ENCODE data around the gene GUCY2D. TPM values are rescaled to one million over a fixed set of nuclear protein-coding genes. Genes with fewer than 3 reads are reported as not detected.
"Not testable (repeated sequence)": the region's sequence is repeated elsewhere in the genome, so short reads cannot be mapped to it uniquely, and the experiment has no call there.

The GUCY2D gene
- total RNA-seq, 1 donor, result 1.9 TPM

DNA sequence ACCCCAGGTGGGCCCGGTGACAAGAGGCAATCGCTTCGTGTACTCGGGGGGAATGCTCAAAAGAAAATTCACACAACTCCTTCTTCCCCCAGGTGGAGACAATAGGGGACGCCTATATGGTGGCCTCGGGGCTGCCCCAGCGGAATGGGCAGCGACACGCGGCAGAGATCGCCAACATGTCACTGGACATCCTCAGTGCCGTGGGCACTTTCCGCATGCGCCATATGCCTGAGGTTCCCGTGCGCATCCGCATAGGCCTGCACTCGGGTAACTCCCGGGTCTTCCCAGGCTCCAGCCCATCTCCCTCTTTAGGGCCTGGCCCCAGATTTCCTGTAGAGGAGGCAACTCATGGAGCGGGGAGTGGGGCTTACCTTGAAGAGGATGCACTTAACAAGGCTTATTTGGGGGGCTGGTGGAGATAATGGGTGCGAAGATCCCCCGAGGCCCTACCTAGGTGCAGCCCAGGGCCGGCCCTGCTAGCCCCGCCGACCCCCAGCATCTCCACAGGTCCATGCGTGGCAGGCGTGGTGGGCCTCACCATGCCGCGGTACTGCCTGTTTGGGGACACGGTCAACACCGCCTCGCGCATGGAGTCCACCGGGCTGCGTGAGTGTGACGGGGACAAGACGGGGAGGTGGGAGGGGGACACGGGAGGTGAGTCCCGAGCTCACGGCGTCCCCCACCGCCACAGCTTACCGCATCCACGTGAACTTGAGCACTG, 13.0 kb downstream of the GUCY2D start:
- DNase-seq (ENCODE audit: low read depth in 2 of 3, low spot score in 2 of 3), result no peak

DNA sequence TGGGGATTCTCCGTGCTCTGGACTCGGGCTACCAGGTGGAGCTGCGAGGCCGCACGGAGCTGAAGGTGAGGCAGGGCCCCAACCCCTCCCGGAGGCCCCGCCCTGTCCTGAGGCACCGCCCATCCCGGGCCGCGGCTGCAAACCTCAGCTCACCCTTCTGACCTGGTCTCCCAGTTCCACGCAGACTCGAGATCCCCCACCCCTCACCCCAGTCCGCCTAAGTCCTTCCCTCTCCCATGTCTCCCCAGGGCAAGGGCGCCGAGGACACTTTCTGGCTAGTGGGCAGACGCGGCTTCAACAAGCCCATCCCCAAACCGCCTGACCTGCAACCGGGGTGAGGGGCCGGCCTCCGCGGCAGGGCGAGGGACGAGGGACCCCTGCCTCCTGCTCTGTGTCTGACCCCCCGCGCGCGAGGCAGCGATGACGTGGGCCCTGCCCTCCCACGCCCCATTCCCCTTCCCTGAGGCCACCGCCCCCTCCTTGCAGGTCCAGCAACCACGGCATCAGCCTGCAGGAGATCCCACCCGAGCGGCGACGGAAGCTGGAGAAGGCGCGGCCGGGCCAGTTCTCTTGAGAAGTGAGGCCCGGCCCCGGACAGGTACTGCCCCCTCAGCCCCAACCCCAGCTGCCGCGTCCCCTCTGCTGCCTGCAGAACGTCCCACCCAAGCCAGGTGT, 13.7 kb downstream of the GUCY2D start:
- DNase-seq (ENCODE audit: low read depth in 2 of 3, low spot score in 2 of 3), result no peak

DNA sequence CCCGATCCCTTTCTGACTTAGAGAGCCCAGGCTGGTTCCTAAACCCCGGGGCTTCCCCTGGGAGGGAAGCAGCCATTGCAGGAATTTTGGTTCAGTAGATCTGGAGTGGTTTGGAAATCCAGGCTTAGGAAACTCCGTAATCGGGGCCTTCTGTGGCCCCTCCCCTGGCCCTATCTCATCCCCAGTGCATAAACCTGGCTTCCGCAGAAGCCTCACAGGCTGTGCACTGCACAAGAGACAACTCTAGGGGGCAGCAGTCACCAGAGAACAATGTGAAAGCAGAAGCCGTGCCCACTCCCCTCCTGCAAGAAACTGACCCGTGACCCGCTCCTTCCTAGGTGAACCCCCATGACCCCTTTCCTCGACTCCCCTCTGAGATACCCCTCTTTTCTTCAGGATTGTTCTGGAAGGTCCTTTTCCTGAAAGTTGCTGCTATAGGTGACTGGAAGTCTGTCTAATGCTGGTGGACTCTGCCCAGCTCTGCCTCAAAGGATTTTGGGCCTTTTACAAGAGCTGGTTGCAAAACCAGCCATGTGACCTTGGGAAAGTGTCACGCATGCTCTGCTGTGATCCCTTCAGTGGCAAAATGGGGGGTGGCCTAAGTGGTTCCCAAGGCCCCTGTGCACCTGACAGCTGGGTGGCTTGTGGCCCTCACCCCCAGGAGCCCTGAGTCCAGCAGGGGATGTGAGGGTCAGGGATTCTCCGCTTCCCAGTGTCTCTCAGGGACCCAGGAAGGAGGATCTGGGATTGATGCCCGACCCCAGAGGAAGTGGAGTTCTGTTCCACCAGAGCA, 14.4 kb downstream of the GUCY2D start:
- peak in 2 of 3 donors; percentile 66 to 79 for DNase-seq (ENCODE audit: low read depth in 2 of 3, low spot score in 2 of 3)

DNA sequence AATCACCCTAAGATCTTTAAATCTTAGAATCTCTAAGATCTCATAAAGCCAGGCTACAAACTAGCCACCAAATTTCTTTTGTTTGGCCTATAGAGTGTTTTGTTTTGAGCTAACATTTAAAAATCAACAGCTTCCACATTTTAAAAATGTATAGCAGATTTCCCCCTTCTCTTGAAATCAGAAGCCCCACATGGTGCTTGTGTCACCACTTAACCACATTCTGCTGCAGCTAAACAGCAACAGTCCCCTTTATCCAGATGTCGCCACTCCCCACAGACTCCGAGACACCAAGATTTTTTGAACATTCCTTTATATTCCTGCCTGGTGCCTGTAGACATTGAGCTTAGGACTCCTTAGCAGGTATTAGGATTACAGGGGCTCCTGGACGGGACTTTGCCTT, 16.0 kb downstream of the GUCY2D start:
- DNase-seq (ENCODE audit: low read depth in 2 of 3, low spot score in 2 of 3), result peak in 2 of 3 donors; percentile 80 to 90

DNA sequence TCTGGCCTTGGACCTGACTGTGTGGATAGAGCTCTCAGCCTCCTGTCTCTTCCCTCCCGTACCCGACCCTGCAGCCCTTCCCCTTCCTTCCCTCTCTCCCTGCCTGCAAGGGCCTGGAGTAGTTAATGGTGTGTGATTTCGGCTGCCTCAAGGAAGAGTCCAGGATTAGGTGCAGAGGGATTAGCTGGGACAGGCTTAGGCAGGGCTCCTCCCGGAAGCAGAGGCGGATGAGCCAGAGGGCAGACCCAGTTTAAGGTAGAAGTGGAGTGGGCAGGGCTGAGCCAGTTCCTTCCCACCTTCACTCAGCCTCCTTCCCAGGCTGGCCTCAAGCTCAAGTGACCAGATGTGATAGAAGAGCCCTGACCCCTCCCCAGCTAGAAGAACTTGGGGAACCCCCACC, 16.8 kb downstream of the GUCY2D start:
- DNase-seq (ENCODE audit: low read depth in 2 of 3, low spot score in 2 of 3), result no peak

DNA sequence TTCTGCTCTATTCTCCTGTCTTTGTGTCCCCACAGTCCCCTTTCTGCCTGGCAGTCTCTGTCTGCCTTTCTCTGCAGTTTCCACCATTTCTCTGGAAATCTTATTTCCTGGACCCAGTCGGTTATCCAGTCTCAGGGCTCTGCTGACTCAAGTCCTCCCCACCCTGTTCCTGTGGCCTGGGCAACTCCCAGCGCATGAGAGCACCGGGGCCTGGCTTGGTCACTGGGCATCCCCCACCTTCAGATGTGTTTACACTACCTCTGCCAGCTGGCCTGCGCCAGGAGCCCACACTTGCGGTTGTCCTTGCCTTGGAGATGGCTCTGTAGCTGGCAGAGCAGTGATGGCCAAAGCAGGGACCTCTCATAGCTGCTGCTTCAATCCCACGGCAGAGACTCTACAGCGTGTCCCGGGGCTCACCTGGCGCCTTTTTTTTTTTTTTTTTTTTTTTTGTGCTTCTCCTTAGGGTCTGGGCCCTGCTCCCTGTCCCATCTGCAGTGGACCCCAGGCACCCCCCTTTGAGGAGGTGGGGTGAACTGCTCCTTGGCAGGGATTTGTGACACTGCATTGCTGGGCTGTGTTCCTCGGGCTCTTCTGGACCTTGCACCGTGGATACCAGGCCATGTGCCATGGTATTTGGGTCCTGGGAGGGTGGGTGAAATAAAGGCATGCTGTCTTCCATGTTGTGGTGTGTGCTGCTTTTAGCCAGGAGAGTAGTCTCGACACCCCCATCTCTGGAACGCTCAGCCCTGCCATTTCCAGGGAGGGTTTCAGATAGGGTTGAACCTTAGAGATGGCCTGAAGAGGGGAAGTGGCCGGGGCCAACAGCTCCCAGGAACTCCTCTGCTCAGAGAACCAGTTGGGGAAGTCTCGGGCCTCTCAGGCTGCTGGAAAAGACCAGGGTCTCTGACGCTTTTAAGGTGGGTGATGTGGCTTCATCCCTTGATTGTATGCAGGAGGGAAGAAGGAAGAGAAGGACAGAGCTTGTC, 17.5 kb downstream of the GUCY2D start:
- peak in 1 of 3 donors; percentile 21 for DNase-seq (ENCODE audit: low read depth in 2 of 3, low spot score in 2 of 3)

DNA sequence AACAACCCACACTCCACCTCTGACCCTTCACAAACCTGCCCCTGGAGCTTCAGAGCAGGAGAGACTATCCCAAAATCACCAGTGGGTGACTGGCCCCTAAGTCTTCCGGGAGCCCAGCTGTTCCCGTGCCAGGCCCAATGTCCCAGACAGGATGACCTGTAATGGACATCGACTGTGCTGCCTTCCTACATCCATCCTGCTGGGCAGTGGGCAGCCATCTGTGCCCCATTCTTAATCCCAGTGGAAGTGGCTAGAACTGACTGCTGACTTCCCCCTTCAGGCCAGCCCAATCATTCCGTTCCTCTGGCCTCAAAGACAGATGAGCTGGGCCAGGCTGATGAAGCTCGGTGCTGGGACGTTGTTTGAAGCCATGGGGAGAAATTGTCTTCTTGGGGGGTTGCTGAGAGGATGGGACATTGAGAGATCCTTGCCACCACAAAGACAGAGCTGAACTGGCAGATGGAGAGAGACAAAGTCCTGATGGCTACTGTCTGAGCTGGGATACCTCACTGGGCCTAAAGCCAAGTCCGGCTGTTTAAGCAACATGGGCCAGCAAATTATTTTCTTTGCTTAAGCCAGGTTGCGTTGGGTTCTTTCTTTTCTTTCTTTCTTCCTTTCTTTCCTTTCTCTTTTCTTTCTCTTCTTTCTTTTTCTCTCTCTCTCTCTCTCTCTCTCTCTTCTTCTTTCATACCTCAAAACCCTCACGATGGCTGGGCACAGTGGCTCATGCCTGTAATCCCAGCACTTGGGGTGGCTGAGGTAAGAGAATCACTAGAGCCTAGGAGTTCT, 18.6 kb downstream of the GUCY2D start:
- no peak for DNase-seq (ENCODE audit: low read depth in 2 of 3, low spot score in 2 of 3)

DNA sequence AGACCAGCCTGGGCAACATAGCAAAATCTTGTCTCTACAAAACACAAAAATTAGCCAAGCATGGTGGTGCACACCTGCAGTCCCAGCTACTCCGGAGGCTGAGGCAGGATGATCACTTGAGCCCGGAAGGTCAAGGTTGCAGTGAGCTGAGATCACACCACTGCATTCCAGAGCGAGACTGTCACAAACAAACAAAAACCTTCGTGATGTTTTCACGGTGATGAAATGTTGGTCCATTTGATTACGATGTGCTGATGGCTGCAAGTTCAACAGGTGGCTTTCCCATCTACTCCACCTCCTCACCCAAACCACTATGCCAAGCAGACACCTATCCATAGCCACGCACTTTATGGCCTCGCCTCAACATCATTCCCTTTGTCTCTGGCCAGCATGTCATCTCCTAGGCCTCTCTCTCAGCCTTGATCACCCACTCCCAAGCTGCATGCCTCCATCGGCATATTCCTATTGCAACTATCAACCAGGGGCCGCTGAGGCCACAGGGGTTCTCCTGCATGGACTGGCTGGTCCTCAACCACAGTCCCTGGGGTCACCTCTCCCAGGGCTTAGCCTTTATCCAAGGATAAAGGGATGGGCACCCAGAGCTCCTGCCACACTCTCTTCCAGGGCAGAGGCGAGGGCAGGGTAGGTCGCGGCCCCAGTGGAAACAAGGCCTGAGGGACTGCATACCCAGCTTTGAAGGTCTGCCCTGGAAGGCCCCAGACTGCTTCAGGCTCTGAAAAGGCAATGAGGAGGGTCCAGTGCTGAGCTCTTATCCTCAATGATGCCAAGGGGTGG, 19.3 kb downstream of the GUCY2D start:
- DNase-seq (ENCODE audit: low read depth in 2 of 3, low spot score in 2 of 3), result no peak

DNA sequence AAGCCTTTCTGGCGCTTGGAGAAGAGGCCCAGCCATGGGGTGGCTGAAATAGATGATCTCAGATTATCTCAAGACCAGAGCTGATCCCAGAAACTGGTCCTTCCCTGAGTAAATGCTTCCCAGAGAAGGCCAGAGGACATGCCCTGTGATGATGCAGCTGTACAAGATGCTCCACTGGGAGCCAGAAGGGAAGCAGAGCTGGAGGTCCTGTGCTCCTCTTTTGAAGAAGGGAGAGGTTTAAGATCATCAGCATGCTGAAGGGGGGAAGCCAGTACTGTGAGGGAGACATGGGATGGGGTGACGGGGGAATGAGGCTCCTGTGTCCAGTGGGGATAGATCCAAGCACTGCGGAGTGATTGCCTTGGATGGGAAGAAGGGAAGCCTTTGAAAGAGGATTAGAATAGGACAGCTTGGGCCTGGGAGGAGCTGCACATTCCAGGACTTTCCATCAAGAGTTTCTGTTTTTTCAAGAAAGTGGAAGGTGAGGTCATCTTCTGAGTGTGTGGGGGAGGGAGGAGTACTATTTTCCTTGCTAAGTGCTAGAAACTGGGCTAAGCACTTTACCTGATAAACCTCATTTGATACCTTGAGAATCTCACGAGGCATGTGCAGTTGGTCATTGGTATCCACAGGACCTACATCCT, 20.1 kb downstream of the GUCY2D start:
- no peak for DNase-seq (ENCODE audit: low read depth in 2 of 3, low spot score in 2 of 3)

DNA sequence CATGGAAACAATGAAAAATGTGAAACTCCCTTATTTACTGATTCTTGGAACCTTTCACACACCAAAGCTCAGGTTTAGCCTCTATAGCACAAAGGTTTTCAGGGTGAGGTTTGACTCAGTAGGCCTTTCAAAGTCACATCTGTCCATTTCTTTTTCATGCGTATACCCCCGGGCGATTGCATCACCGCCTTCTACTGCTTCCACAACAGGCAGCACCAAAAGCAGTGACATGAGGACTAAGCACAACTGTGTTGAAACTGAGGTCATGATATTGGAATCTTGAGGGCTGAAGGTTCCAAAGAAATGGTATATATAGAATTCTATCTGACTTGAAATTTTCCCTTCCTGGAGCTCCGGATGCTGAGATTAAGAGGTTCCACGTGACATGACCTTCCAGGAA, 21.7 kb downstream of the GUCY2D start:
- DNase-seq (ENCODE audit: low read depth in 2 of 3, low spot score in 2 of 3), result not testable (repeated sequence)

DNA sequence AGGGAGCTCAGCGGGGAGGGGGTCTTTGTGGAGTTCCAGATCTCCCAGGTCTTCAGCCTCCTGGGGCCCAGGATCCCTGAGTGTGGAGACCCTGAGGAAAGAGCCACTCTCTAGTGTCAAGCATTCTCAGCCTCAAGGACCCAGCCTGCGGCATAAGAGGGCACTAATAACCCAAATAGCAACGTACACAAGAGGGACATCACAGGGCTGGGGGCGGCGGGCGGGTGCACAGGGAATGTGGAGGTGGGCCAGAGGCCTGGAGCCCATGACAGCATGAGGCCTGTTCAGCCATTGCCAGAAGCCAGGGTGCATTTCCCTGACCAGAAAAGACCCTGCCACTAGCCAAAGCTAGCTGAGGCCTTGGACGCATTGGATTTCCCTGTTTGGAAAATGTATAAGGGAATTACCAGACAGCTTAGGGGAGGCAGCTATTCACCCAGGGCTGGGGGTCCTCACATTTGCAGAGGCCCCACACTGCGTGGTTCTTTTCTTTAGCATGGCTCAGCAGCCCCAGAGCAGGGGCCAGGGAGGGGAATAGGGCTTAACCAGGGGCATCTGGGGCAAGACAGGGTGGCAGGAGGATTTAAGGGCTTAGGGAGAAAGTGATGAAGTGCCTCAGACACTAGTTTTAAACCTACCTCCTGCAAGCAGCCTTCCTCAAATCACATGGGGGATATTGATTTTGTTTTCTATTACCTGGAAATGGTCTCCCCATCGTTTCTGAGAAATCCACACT, 22.9 kb downstream of the GUCY2D start:
- no peak for DNase-seq (ENCODE audit: low read depth in 2 of 3, low spot score in 2 of 3)

DNA sequence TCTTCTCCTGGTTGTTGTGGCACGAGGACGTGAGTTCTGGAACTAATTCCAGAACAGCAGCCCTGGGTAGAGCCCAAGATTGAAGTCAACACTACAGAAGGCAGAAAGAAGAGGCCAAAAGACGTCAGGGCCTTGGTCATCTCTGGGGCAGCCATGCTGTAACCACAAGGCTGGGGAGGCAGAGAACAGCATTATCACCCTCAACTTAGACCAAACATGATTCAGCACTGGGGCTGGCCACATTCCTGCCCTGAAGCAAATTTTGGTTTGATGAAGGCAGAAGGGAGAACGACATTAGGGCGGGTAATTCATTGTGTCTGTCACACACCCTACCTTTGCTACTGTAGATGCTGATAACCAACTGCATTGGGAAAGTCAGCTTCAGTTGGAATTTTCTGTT, 26.7 kb downstream of the GUCY2D start:
- no peak for DNase-seq (ENCODE audit: low read depth in 2 of 3, low spot score in 2 of 3)

DNA sequence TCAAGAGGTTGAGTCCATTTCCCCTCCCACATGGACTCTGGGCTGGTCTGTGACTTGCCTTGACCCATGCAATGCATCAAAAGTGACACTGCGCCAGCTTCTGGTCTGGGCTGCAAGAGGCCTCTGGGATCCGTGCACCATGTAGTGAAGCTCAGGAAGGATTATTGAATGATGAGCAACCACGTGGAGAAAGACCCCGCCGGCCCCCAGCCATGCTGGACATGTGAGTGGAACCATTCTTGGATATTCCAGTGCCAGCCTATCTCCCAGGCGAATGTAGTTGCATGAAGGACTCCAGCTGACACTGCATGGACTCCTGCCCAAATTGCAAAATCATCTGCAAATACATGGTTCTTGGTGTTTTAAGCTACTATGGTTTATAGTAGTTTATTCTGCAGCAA, 28.8 kb downstream of the GUCY2D start:
- DNase-seq (ENCODE audit: low read depth in 2 of 3, low spot score in 2 of 3), result no peak

DNA sequence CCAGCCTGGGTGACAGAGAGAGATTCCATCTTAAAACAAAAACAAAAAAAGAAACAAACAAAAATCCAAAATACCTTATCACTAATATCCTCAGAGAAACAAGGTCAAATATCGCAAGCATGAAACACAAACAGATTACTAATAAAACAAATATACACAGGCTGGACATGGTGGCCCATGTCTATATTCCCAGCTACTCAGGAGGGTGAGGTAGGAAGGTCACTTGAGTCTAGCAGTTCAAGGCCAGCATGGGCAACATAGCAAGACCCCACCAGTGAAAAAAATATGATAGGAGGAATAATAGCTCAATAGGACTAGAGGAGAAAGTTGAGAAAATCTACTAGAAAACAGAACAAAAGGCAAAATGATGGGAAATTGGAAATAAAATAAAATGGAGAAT, 29.5 kb downstream of the GUCY2D start:
- no peak for DNase-seq (ENCODE audit: low read depth in 2 of 3, low spot score in 2 of 3)

DNA sequence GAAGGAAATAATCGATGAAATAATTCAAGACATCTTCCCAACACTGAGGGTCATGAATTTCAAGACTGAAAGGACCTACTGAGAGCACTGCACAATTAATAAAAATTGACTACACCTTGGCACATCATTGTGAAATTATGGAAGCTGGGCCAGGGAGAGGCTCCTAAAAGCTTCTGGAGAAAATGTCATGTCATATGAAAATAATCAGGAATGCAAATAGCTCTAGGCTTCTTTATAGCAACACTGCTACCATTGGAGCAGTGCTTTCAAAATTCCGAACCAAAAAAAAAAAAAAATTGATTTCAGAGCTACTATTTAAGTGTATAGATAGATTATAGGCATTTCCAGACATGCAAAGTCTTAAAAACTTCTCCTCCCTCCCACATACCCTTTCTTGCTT, 30.0 kb downstream of the GUCY2D start:
- no peak for DNase-seq (ENCODE audit: low read depth in 2 of 3, low spot score in 2 of 3)

DNA sequence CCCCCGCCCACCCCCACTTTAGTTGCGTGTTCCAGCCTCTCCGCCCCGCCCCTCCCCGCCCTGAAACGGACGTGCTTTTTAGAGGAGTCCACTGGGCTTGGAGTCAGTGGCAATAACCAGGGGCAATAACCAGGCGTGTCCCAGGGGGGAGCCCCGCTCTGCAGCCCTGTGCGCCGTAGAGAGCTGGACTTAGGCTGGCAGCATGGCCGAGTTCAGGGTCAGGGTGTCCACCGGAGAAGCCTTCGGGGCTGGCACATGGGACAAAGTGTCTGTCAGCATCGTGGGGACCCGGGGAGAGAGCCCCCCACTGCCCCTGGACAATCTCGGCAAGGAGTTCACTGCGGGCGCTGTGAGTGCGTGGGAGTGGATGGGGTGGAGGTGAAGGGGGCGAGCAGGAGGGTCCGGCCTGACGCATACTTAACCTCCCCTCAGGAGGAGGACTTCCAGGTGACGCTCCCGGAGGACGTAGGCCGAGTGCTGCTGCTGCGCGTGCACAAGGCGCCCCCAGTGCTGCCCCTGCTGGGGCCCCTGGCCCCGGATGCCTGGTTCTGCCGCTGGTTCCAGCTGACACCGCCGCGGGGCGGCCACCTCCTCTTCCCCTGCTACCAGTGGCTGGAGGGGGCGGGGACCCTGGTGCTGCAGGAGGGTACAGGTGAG, 36.7 kb downstream of the GUCY2D start, which contains the start of gene ALOX15B:
TSS of gene ALOX15B (plus strand) at position 106 of the 657 bp plus-strand sequence. CDS start at position 203, 97 bp downstream.
- peak in 1 of 3 donors; percentile 54 for DNase-seq (ENCODE audit: low read depth in 2 of 3, low spot score in 2 of 3)

DNA sequence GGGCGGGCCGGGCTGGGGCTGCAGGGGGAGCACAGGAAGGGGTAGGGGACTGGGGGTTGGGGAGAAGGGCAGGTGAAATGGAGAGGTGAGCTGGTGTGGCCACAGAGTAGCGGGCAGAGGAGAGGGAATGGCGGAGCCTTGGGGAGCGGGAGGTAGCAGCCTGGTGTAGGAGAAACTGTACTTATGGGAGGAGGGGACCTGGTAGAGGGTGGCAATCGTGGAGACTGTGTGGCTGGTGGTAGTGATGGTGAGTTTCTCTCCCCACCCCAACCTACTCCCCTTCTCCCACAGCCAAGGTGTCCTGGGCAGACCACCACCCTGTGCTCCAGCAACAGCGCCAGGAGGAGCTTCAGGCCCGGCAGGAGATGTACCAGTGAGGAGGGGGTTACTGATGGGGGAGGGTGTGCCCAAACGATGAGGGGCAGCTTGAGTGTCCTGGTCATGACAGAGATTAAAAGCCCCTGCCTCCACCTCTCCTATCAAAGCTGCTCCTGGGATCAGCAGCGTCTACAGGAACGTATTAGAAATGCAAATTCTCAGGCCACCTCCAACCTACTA, 37.3 kb downstream of the GUCY2D start:
- DNase-seq (ENCODE audit: low read depth in 2 of 3, low spot score in 2 of 3), result no peak
